ENCODE measurements around the gene MAGEF1. TPM values are rescaled to one million over a fixed set of nuclear protein-coding genes. Genes with fewer than 3 reads are reported as not detected.

The MAGEF1 gene
- total and polyA plus RNA-seq, 9 of the 15 experiments (the other 6 are each of a cell fraction or from before 2014, with no cell fraction given): 1.5 to 39.1 (median 19.8) TPM

DNA sequence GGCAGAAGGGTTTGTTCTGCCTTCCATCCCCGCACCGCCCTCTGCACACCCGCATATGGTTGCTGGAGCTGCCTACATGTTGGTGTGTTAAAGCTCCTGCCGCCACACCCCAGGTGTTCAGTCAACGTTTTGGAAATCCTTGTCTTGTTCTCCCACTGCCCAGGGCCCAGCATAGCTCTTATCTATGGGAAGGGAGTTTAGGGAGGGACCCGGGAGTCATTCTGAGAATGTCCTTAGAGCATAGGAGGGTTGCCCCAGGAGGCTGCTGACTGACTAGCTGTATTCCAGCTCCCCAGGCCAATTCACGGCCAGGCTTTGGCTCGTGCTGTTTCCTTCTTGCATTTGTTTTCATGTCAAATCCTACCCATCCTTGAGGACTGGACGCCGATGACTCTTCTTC is 46.8 kb downstream of the MAGEF1 start:
- CTCF ChIA-PET (ENCODE audit: low intra/inter-chr PET ratio): no interaction called here
- H4K20me1 ChIP-seq (replicated peaks; ENCODE audit: control insufficient read depth, insufficient read depth, low read length): no peaks in the 10 kb centered on the region; the same call in 1 of the 2 replicates
- H3K4me3 ChIP-seq: no peak overlapping the region
- WGBS (ENCODE audit: insufficient coverage, low coverage, missing lambda C conversion rate): 10% methylated on average over 10 of the region's 10 CpGs
- ATAC-seq: no peak
- POLR2A ChIA-PET: no interaction called here
- H3K9ac ChIP-seq (ENCODE audit: insufficient read depth in 1 of 2, low read depth in 2 of 2, low read length in 2 of 2): no peak overlapping the region
- H3K27me3 ChIP-seq (ENCODE audit: control insufficient read depth in 2 of 2, insufficient read depth in 2 of 2, low read length in 2 of 2): peaks cover 54 to 74% of the 10 kb centered on the region in 2 experiments
- no peak overlapping the region for H3K27ac ChIP-seq (ENCODE audit: extremely low read depth, low read depth, low read length)
- no peaks in the 10 kb centered on the region for H3K9me3 ChIP-seq (replicated peaks; ENCODE audit: control insufficient read depth, insufficient read depth, low read depth, low read length)
- no peaks in the 10 kb centered on the region for H3K36me3 ChIP-seq (ENCODE audit: control insufficient read depth, insufficient read depth, low read length)
- H2AFZ ChIP-seq (ENCODE audit: low read depth, low read length): no peak overlapping the region
- H3K79me2 ChIP-seq (ENCODE audit: control insufficient read depth, insufficient read depth, low read length): no peaks in the 10 kb centered on the region
- H3K4me1 ChIP-seq (replicated peaks in 1 of 2; ENCODE audit: control insufficient read depth in 2 of 2, insufficient read depth in 2 of 2, low read length in 2 of 2): no peaks in the 10 kb centered on the region
- intact Hi-C loops (cut with micrococcal nuclease) (no loop called here), in situ Hi-C loops (cut with MboI) (loop anchor here (25.0 kb wide), 1 partner anchor 1397 kb away; no protein-coding TSS in a partner anchor)
- no peak for FAIRE-seq
- no peak for DNase-seq (ENCODE audit: extremely low read depth in 1 of 4, low spot score in 3 of 4)
- BruUV-seq (replicated peaks): no TSS peak
- no peaks in the 10 kb centered on the region for H3K9me1 ChIP-seq (ENCODE audit: control insufficient read depth, insufficient read depth, low read length)
- no peak overlapping the region for H3K4me2 ChIP-seq (ENCODE audit: insufficient read depth, low read length)
- TF ChIP-seq HDAC8 (tag; IDR thresholded peaks at IDR 0.05) (no peak), ZNF444 (CRISPR knock-in tag; IDR thresholded peaks at IDR 0.05) (no peak), RBM17 (IDR thresholded peaks at IDR 0.05; ENCODE audit: borderline replicate concordance, low read depth, low read length) (no peak), FIP1L1 (IDR thresholded peaks at IDR 0.05; ENCODE audit: low read depth, low read length, poor library complexity, severe bottlenecking) (no peak), ZNF408 (CRISPR knock-in tag; IDR thresholded peaks at IDR 0.05; ENCODE audit: low read depth) (no peak), TAL1 (IDR thresholded peaks at IDR 0.05) (no peak), HNRNPUL1 (IDR thresholded peaks at IDR 0.05; ENCODE audit: low read length) (no peak), ARNT (IDR thresholded peaks at IDR 0.05) (no peak), LCOR (CRISPR knock-in tag; IDR thresholded peaks at IDR 0.05) (no peak), KAT2B (IDR thresholded peaks at IDR 0.05; ENCODE audit: low read depth, low read length) (no peak), NRF1 (conservative IDR thresholded peaks at IDR 0.05 in 1 of 2, IDR thresholded peaks at IDR 0.05 in 1 of 2) (no peak), FOXM1 (IDR thresholded peaks at IDR 0.05; ENCODE audit: low read depth) (no peak), FOXM1 (CRISPR knock-in tag; IDR thresholded peaks at IDR 0.05; ENCODE audit: low read depth) (no peak), ZKSCAN8 (CRISPR knock-in tag; IDR thresholded peaks at IDR 0.05) (no peak), NR2C2 (CRISPR knock-in tag; IDR thresholded peaks at IDR 0.05) (no peak), NR2C2 (tag; IDR thresholded peaks at IDR 0.05) (no peak)
- TF ChIP-seq, protein P1, sequence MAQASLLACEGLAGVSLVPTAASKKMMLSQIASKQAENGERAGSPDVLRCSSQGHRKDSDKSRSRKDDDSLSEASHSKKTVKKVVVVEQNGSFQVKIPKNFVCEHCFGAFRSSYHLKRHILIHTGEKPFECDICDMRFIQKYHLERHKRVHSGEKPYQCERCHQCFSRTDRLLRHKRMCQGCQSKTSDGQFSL (CRISPR knock-in tag; IDR thresholded peaks at IDR 0.05): no peak
- TF ChIP-seq, protein P1 (tag; IDR thresholded peaks at IDR 0.05): no peak
- TF ChIP-seq, protein P2, sequence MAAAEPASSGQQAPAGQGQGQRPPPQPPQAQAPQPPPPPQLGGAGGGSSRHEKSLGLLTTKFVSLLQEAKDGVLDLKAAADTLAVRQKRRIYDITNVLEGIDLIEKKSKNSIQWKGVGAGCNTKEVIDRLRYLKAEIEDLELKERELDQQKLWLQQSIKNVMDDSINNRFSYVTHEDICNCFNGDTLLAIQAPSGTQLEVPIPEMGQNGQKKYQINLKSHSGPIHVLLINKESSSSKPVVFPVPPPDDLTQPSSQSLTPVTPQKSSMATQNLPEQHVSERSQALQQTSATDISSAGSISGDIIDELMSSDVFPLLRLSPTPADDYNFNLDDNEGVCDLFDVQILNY (CRISPR knock-in tag; IDR thresholded peaks at IDR 0.05): no peak
- TF ChIP-seq, protein P3, sequence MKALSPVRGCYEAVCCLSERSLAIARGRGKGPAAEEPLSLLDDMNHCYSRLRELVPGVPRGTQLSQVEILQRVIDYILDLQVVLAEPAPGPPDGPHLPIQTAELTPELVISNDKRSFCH (CRISPR knock-in tag; IDR thresholded peaks at IDR 0.05): no peak
- TF ChIP-seq, protein P3 (tag; IDR thresholded peaks at IDR 0.05): no peak
